HepG2 (cell line): ENCODE data around the gene APC2. TPM values are rescaled to one million over a fixed set of nuclear protein-coding genes. Genes with fewer than 3 reads are reported as not detected.

Source experiments
- ARID3A ChIP-seq: IDR thresholded peaks from 2 replicates; pipeline ENCODE4 v1.6.1; 2012; ENCODE audit warnings: low read depth, low read length, improper control_type of control experiment
- ATF7-NPFF ChIP-seq: sonication (generic); formaldehyde crosslinking; IDR thresholded peaks from 2 replicates; pipeline ENCODE4 v1.8.1; 2023; ENCODE audit warnings: mild to moderate bottlenecking, low read depth, missing genetic modification reagents, moderate library complexity
- CREBL2 ChIP-seq: sonication (generic); formaldehyde crosslinking; IDR thresholded peaks from 2 replicates; pipeline ENCODE4 v1.8.1; 2023; ENCODE audit warnings: missing genetic modification reagents, mild to moderate bottlenecking, borderline replicate concordance
- ETV5 ChIP-seq: IDR thresholded peaks from 2 replicates; pipeline ENCODE4 v1.6.1; 2018; ENCODE audit warnings: missing biosample characterization, missing genetic modification reagents, inconsistent platforms, borderline replicate concordance
- FOSL2 ChIP-seq: sonication (generic); formaldehyde crosslinking; IDR thresholded peaks from 2 replicates; pipeline ENCODE4 v1.4.0; 2020; ENCODE audit warnings: missing genetic modification reagents
- MED1 ChIP-seq: sonication (generic); formaldehyde crosslinking; IDR thresholded peaks from 2 replicates; pipeline ENCODE4 v1.4.0; 2020; ENCODE audit warnings: missing genetic modification reagents
- MLLT10 ChIP-seq: sonication (generic); formaldehyde crosslinking; IDR thresholded peaks from 2 replicates; pipeline ENCODE4 v1.4.0; 2020; ENCODE audit warnings: missing genetic modification reagents
- NFIB ChIP-seq: sonication (generic); formaldehyde crosslinking; IDR thresholded peaks from 2 replicates; pipeline ENCODE4 v1.9.0; 2021; ENCODE audit warnings: missing genetic modification reagents, mild to moderate bottlenecking, borderline replicate concordance
- ONECUT2 ChIP-seq: sonication (generic); formaldehyde crosslinking; IDR thresholded peaks from 2 replicates; pipeline ENCODE4 v1.4.0; 2020; ENCODE audit warnings: missing genetic modification reagents
- PCBP1 ChIP-seq: fragments of 200-400 bp; formaldehyde crosslinking; IDR thresholded peaks from 2 replicates; pipeline ENCODE4 v1.6.1; 2017; ENCODE audit warnings: mild to moderate bottlenecking, low read depth, low read length, borderline replicate concordance
- RBAK ChIP-seq: sonication (generic); formaldehyde crosslinking; IDR thresholded peaks from 2 replicates; pipeline ENCODE4 v1.5.1; 2020; ENCODE audit warnings: mild to moderate bottlenecking, missing genetic modification reagents
- RBM22 ChIP-seq: fragments of 200-400 bp; formaldehyde crosslinking; optimal IDR thresholded peaks from 2 replicates; pipeline ENCODE3; 2017; ENCODE audit warnings: mild to moderate bottlenecking, low read length, moderate library complexity
- SIX4 ChIP-seq: sonication (generic); formaldehyde crosslinking; IDR thresholded peaks from 2 replicates; pipeline ENCODE4 v1.4.0; 2020; ENCODE audit warnings: missing genetic modification reagents
- ZNF205 ChIP-seq: IDR thresholded peaks from 2 replicates; pipeline ENCODE4 v1.6.1; 2018; ENCODE audit warnings: missing biosample characterization, missing genetic modification reagents
- ZNF225 ChIP-seq: sonication (generic); formaldehyde crosslinking; IDR thresholded peaks from 2 replicates; pipeline ENCODE4 v1.4.0; 2020; ENCODE audit warnings: mild to moderate bottlenecking, missing genetic modification reagents
- ZNF230 ChIP-seq: sonication (generic); formaldehyde crosslinking; IDR thresholded peaks from 2 replicates; pipeline ENCODE4 v1.4.0; 2020; ENCODE audit warnings: mild to moderate bottlenecking, missing genetic modification reagents
- ZNF24 ChIP-seq: fragments of 450-650 bp; IDR thresholded peaks from 2 replicates; pipeline ENCODE4 v1.6.1; 2017; ENCODE audit warnings: antibody characterized with exemption, mild to moderate bottlenecking
- ZNF326 ChIP-seq: sonication (generic); formaldehyde crosslinking; IDR thresholded peaks from 2 replicates; pipeline ENCODE4 v1.4.0; 2020; ENCODE audit warnings: missing genetic modification reagents, borderline replicate concordance
- ZNF605 ChIP-seq: sonication (generic); formaldehyde crosslinking; IDR thresholded peaks from 2 replicates; pipeline ENCODE4 v1.8.0; 2022; ENCODE audit warnings: mild to moderate bottlenecking, missing genetic modification reagents
- ZNF607 ChIP-seq: sonication (generic); formaldehyde crosslinking; IDR thresholded peaks from 2 replicates; pipeline ENCODE4 v1.5.1; 2020; ENCODE audit warnings: missing genetic modification reagents, mild to moderate bottlenecking, borderline replicate concordance
- ZNF782 ChIP-seq: sonication (generic); formaldehyde crosslinking; IDR thresholded peaks from 2 replicates; pipeline ENCODE4 v1.4.0; 2020; ENCODE audit warnings: missing genetic modification reagents, mild to moderate bottlenecking, borderline replicate concordance
- ZNF816 ChIP-seq: sonication (generic); formaldehyde crosslinking; IDR thresholded peaks from 2 replicates; pipeline ENCODE4 v1.8.0; 2022; ENCODE audit warnings: missing genetic modification reagents, mild to moderate bottlenecking, borderline replicate concordance
- ZNF841 ChIP-seq: sonication (generic); formaldehyde crosslinking; IDR thresholded peaks from 2 replicates; pipeline ENCODE4 v1.8.1; 2023; ENCODE audit warnings: missing genetic modification reagents, borderline replicate concordance
- ZSCAN25 ChIP-seq: sonication (generic); formaldehyde crosslinking; IDR thresholded peaks from 2 replicates; pipeline ENCODE4 v1.8.0; 2022; ENCODE audit warnings: mild to moderate bottlenecking, missing genetic modification reagents
- polyA plus RNA-seq, 8 experiments: library from polyadenylated mRNA; depleted of rRNA in 3 of 8; stranded (reverse) in 7 of 8; unstranded in 1 of 8; fragments of >200 nt; fragmentation: Illumina TruSeq in 4 of 8; extraction: Trizol in 4 of 8; gene quantifications; 2 replicates each; pipeline versions ENCODE4 v1.2.1 to v1.2.3, GENCODE V29; 2011 to 2016; ENCODE audit warnings: low read depth in 4 of 8, missing spikeins in 1 of 8, mixed read lengths in 1 of 8; ENCODE audit not compliant: insufficient read depth in 1 of 8
- total RNA-seq, 5 experiments: library from RNA; depleted of rRNA; stranded (reverse); fragments of >200 nt; fragmentation: Illumina TruSeq; extraction: Trizol; gene quantifications; 2 replicates each; pipeline ENCODE4 v1.2.3, GENCODE V29; 2016; ENCODE audit warnings: low read depth in 1 of 5
- TF ChIP-seq, protein P1 (sequence below): sonication (generic); formaldehyde crosslinking; conservative IDR thresholded peaks from 2 replicates; pipeline ENCODE4 v1.8.0; 2022; ENCODE audit warnings: mild to moderate bottlenecking, moderate library complexity, missing genetic modification reagents
- TF ChIP-seq, protein P2 (sequence below): sonication (generic); formaldehyde crosslinking; IDR thresholded peaks from 2 replicates; pipeline ENCODE4 v1.5.0; 2020; ENCODE audit warnings: mild to moderate bottlenecking, missing genetic modification reagents, moderate library complexity

APC2 gene
- total and polyA plus RNA-seq, 2 of the 13 experiments (the other 11 are each of a cell fraction or from before 2014, with no cell fraction given): 0.08 to 0.22 TPM

DNA sequence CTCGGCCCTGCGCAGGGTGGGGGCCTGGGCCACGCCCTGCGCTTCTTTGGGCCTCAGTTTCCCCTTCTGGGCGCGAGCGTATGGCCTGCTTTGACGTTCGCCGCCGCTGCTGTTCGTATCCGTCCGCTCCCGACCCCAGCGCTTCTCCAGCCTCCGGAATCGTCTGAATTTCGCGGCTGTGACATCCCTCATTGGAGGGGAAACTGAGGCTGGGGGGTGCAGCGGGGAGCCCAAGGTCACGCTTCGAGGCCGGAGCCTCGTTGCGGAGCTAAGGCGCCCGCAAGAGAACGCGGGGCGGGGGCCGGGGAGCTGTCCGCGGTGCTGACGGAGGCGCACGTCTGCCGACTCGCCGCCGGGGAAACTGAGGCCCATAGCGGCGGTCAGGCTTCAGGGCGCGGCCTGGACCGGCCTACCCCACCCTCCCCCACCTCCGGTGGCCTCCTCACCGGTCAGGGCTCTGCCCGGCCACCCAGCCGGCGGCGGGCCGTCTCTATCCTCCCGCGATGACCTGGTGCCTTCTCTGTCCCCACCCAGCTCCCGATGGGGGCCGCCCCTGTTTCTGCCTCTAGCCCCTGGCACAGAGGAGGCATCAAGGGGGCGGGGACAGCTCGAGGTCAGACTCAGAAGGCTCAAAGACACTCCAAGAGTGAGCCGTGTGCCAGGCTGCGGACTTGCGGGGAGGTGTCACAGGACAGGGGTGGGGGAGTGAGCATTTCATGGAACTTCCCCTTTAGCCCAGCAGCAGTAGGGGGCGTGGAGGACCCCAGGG lies 3.0 kb upstream of the APC2 start (continued):
- TF ChIP-seq ZNF205 (CRISPR knock-in tag) (no peak), ZNF816 (no peak), SIX4 (no peak), FOSL2 (CRISPR knock-in tag) (no peak), ZNF605 (no peak), ZNF326 (CRISPR knock-in tag) (no peak), ZNF225 (CRISPR knock-in tag) (0 out of 2 replicates have a peak, but pooled peaks have one; percentile 19), RBM22 (no peak), ATF7-NPFF (CRISPR knock-in tag) (no peak; the same call in 1 of the 2 replicates), ZNF782 (no peak), ZNF607 (CRISPR knock-in tag) (0 out of 2 replicates have a peak, but pooled peaks have one; percentile 46), RBAK (no peak), PCBP1 (no peak), ZNF24 (no peak), CREBL2 (CRISPR knock-in tag) (no peak; the same call in 1 of the 2 replicates), ZNF841 (no peak), ETV5 (CRISPR knock-in tag) (no peak), MLLT10 (CRISPR knock-in tag) (no peak), ZSCAN25 (CRISPR knock-in tag) (no peak), ONECUT2 (CRISPR knock-in tag) (no peak), MED1 (CRISPR knock-in tag) (no peak), NFIB (CRISPR knock-in tag) (no peak), ARID3A (no peak), ZNF230 (CRISPR knock-in tag) (no peak)
- TF ChIP-seq, protein P1, sequence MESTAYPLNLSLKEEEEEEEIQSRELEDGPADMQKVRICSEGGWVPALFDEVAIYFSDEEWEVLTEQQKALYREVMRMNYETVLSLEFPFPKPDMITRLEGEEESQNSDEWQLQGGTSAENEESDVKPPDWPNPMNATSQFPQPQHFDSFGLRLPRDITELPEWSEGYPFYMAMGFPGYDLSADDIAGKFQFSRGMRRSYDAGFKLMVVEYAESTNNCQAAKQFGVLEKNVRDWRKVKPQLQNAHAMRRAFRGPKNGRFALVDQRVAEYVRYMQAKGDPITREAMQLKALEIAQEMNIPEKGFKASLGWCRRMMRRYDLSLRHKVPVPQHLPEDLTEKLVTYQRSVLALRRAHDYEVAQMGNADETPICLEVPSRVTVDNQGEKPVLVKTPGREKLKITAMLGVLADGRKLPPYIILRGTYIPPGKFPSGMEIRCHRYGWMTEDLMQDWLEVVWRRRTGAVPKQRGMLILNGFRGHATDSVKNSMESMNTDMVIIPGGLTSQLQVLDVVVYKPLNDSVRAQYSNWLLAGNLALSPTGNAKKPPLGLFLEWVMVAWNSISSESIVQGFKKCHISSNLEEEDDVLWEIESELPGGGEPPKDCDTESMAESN (CRISPR knock-in tag): 0 out of 2 replicates have a peak, but pooled peaks have one; percentile 33
- TF ChIP-seq, protein P2, sequence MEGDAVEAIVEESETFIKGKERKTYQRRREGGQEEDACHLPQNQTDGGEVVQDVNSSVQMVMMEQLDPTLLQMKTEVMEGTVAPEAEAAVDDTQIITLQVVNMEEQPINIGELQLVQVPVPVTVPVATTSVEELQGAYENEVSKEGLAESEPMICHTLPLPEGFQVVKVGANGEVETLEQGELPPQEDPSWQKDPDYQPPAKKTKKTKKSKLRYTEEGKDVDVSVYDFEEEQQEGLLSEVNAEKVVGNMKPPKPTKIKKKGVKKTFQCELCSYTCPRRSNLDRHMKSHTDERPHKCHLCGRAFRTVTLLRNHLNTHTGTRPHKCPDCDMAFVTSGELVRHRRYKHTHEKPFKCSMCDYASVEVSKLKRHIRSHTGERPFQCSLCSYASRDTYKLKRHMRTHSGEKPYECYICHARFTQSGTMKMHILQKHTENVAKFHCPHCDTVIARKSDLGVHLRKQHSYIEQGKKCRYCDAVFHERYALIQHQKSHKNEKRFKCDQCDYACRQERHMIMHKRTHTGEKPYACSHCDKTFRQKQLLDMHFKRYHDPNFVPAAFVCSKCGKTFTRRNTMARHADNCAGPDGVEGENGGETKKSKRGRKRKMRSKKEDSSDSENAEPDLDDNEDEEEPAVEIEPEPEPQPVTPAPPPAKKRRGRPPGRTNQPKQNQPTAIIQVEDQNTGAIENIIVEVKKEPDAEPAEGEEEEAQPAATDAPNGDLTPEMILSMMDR (CRISPR knock-in tag): no peak
